Measurements from ENCODE around the gene SLC26A1. TPM values are rescaled to one million over a fixed set of nuclear protein-coding genes. Genes with fewer than 3 reads are reported as not detected.

Gene SLC26A1
- polyA plus RNA-seq, 1 donor from 2014 or later = 0.12 TPM

DNA sequence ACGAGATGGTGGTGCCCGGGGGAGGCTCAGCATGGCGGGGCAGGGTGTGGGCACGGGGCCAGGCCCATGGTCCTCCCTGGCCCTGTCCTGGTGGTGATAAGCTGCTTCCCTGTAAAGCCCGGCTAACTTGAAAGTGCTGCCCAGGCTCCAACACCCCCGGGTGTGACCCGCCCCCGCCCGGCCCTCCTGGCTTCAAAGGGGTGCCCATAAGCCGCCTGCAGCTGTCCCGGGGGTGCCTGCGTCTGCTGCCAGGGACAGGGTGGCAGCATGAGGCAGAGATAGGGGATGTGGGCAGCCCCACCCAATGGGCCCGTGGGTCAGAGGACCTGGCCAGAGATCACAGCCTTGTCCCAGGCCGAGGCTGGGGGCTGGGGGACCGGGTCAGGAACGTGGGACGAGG is 36.3 kb upstream of the SLC26A1 start:
- H3K9ac ChIP-seq (ENCODE audit: low read length) = no peak overlapping the region
- H3K79me2 ChIP-seq (replicated peaks; ENCODE audit: insufficient read depth, low read length) = no peaks in the 10 kb centered on the region
- no peaks in the 10 kb centered on the region for H3K27me3 ChIP-seq (ENCODE audit: insufficient read depth, low read depth, low read length)
- no peak overlapping the region for H3K27ac ChIP-seq (ENCODE audit: low read length)
- no peaks in the 10 kb centered on the region for H3F3A ChIP-seq (ENCODE audit: insufficient read depth, low read length, poor library complexity, severe bottlenecking)
- no peak for TF ChIP-seq MXI1 (conservative IDR thresholded peaks at IDR 0.05; ENCODE audit: poor library complexity, severe bottlenecking)
- no peak for TF ChIP-seq POLR2AphosphoS5 (IDR thresholded peaks at IDR 0.05)
- TF ChIP-seq SMC3 (conservative IDR thresholded peaks at IDR 0.05; ENCODE audit: poor library complexity) = no peak
- no peak for TF ChIP-seq TAF1 (IDR thresholded peaks at IDR 0.05; ENCODE audit: low read depth)
- no peak for TF ChIP-seq EP300 (conservative IDR thresholded peaks at IDR 0.05; ENCODE audit: poor library complexity, severe bottlenecking)
- TF ChIP-seq RAD21 (conservative IDR thresholded peaks at IDR 0.05) = no peak
- TF ChIP-seq, protein P1, sequence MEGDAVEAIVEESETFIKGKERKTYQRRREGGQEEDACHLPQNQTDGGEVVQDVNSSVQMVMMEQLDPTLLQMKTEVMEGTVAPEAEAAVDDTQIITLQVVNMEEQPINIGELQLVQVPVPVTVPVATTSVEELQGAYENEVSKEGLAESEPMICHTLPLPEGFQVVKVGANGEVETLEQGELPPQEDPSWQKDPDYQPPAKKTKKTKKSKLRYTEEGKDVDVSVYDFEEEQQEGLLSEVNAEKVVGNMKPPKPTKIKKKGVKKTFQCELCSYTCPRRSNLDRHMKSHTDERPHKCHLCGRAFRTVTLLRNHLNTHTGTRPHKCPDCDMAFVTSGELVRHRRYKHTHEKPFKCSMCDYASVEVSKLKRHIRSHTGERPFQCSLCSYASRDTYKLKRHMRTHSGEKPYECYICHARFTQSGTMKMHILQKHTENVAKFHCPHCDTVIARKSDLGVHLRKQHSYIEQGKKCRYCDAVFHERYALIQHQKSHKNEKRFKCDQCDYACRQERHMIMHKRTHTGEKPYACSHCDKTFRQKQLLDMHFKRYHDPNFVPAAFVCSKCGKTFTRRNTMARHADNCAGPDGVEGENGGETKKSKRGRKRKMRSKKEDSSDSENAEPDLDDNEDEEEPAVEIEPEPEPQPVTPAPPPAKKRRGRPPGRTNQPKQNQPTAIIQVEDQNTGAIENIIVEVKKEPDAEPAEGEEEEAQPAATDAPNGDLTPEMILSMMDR (IDR thresholded peaks at IDR 0.05; ENCODE audit: poor library complexity, severe bottlenecking) = no peak
- TF ChIP-seq EZH2 (IDR thresholded peaks at IDR 0.05; ENCODE audit: borderline replicate concordance, insufficient read depth, low read length, poor library complexity, severe bottlenecking) = no peak
- TF ChIP-seq, protein P2, sequence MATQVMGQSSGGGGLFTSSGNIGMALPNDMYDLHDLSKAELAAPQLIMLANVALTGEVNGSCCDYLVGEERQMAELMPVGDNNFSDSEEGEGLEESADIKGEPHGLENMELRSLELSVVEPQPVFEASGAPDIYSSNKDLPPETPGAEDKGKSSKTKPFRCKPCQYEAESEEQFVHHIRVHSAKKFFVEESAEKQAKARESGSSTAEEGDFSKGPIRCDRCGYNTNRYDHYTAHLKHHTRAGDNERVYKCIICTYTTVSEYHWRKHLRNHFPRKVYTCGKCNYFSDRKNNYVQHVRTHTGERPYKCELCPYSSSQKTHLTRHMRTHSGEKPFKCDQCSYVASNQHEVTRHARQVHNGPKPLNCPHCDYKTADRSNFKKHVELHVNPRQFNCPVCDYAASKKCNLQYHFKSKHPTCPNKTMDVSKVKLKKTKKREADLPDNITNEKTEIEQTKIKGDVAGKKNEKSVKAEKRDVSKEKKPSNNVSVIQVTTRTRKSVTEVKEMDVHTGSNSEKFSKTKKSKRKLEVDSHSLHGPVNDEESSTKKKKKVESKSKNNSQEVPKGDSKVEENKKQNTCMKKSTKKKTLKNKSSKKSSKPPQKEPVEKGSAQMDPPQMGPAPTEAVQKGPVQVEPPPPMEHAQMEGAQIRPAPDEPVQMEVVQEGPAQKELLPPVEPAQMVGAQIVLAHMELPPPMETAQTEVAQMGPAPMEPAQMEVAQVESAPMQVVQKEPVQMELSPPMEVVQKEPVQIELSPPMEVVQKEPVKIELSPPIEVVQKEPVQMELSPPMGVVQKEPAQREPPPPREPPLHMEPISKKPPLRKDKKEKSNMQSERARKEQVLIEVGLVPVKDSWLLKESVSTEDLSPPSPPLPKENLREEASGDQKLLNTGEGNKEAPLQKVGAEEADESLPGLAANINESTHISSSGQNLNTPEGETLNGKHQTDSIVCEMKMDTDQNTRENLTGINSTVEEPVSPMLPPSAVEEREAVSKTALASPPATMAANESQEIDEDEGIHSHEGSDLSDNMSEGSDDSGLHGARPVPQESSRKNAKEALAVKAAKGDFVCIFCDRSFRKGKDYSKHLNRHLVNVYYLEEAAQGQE (IDR thresholded peaks at IDR 0.05; ENCODE audit: borderline replicate concordance) = no peak
- H3K9me2 ChIP-seq (ENCODE audit: insufficient read depth, low read length) = no peaks in the 10 kb centered on the region
- no peak overlapping the region for H2AFZ ChIP-seq (ENCODE audit: low read depth, low read length)
- H3K4me2 ChIP-seq (ENCODE audit: low read length) = no peak overlapping the region
- no peaks in the 10 kb centered on the region for H3K9me3 ChIP-seq (ENCODE audit: low read length)
- H4K20me1 ChIP-seq (ENCODE audit: insufficient read depth) = no peaks in the 10 kb centered on the region
- no peak overlapping the region for H3K4me3 ChIP-seq (ENCODE audit: low read length)
- H3K36me3 ChIP-seq (ENCODE audit: insufficient read depth, low read length) = no peaks in the 10 kb centered on the region

DNA sequence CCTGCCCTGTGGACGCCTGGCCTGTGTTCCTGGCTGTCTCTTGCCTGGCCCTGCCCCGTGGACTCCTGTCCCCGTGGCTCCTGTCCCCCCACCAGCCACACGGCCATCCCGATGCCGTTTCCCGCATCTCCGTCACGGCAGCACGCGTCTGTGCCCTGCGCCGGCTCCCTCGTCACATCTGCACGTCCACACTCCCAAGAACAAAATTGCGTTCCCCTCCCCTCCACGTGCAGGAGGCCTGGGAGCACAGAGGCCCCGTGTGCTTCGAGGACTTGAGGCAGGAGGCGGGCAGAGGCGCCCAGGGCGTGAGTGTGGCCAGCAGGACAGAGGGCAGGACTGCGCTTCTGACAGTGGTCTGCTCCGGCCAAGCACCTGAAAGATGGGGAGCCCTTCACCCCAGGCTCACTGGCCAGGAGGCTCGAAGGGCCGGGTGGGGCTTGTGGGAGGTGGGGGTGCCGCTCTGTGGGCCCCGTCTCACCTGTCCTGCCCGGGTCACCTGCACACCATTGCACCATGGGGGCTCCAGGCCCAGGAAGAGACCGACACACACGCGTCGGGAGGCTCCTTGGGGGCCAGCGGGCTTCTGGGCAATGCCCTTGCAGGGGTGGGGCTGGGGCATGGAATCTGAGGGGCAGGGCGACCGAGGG is 35.5 kb upstream of the SLC26A1 start:
- Histone ChIP-seq H3K9me3 (ENCODE audit: low read length) (no peaks in the 10 kb centered on the region), H3K9me2 (ENCODE audit: insufficient read depth, low read length) (no peaks in the 10 kb centered on the region), H3K9ac (ENCODE audit: low read length) (no peak overlapping the region), H2AFZ (ENCODE audit: low read depth, low read length) (no peak overlapping the region), H4K20me1 (ENCODE audit: insufficient read depth) (no peaks in the 10 kb centered on the region), H3K79me2 (replicated peaks; ENCODE audit: insufficient read depth, low read length) (no peaks in the 10 kb centered on the region), H3F3A (ENCODE audit: insufficient read depth, low read length, poor library complexity, severe bottlenecking) (no peaks in the 10 kb centered on the region), H3K27ac (ENCODE audit: low read length) (no peak overlapping the region), H3K36me3 (ENCODE audit: insufficient read depth, low read length) (no peaks in the 10 kb centered on the region), H3K27me3 (ENCODE audit: insufficient read depth, low read depth, low read length) (no peaks in the 10 kb centered on the region), H3K4me2 (ENCODE audit: low read length) (no peak overlapping the region), H3K4me3 (ENCODE audit: low read length) (no peak overlapping the region)
- no peak for TF ChIP-seq EP300 (conservative IDR thresholded peaks at IDR 0.05; ENCODE audit: poor library complexity, severe bottlenecking)
- no peak for TF ChIP-seq RAD21 (conservative IDR thresholded peaks at IDR 0.05)
- TF ChIP-seq POLR2AphosphoS5 (IDR thresholded peaks at IDR 0.05) = no peak
- TF ChIP-seq EZH2 (IDR thresholded peaks at IDR 0.05; ENCODE audit: borderline replicate concordance, insufficient read depth, low read length, poor library complexity, severe bottlenecking) = no peak
- no peak for TF ChIP-seq TAF1 (IDR thresholded peaks at IDR 0.05; ENCODE audit: low read depth)
- TF ChIP-seq, protein P2 (IDR thresholded peaks at IDR 0.05; ENCODE audit: borderline replicate concordance) = no peak
- no peak for TF ChIP-seq MXI1 (conservative IDR thresholded peaks at IDR 0.05; ENCODE audit: poor library complexity, severe bottlenecking)

Measured in neural cell (in vitro differentiated cells).